IPS-NIHi7 (cell line): Measurements from ENCODE around the gene CDH16.
"Not testable (repeated sequence)": the region's sequence is repeated elsewhere in the genome, so short reads cannot be mapped to it uniquely, and the experiment has no call there.

Experiments
- DNase-seq: peaks from one replicate; pipeline ENCODE4 v3.0.0; 2012; ENCODE audit warnings: mixed read lengths; ENCODE audit errors: extremely low spot score

CDH16 gene

GRCh38 chr16:66918803-66919568, at the start of gene CDH16:
TSS of gene CDH16 (minus strand) at chr16:66918885. CDS start at chr16:66918065, 820 bp downstream.
- DNase-seq: no peak

GRCh38 chr16:66964049-66964448, 45.4 kb upstream of the CDH16 start:
- DNase-seq: no peak

- DNase-seq: no peak
These were observed 43.2 kb upstream of the CDH16 start for GRCh38 chr16:66961914-66962313.

GRCh38 chr16:66961065-66961744, 42.5 kb upstream of the CDH16 start, which contains the start of gene CES3:
TSS of gene CES3 (plus strand) at chr16:66961266. CDS start at chr16:66961308, 42 bp downstream.
- peak; percentile 91 for DNase-seq

GRCh38 chr16:66960270-66960669, 41.6 kb upstream of the CDH16 start:
- DNase-seq: no peak

- no peak for DNase-seq
These were observed 41.0 kb upstream of the CDH16 start for GRCh38 chr16:66959704-66960161.

- no peak for DNase-seq
These were observed 40.4 kb upstream of the CDH16 start for GRCh38 chr16:66958857-66959703.

- DNase-seq: not testable (repeated sequence)
These were observed 37.4 kb upstream of the CDH16 start for GRCh38 chr16:66956154-66956457.

- not testable (repeated sequence) for DNase-seq
These were observed 36.9 kb upstream of the CDH16 start for GRCh38 chr16:66955363-66956153.

- DNase-seq: peak; percentile 88
These were observed 35.5 kb upstream of the CDH16 start for GRCh38 chr16:66954097-66954659.

- DNase-seq: no peak
These were observed 34.9 kb upstream of the CDH16 start for GRCh38 chr16:66953462-66954096.

GRCh38 chr16:66952430-66953110, 33.9 kb upstream of the CDH16 start:
- no peak for DNase-seq

- no peak for DNase-seq
These were observed 32.5 kb upstream of the CDH16 start for GRCh38 chr16:66950971-66951790.

GRCh38 chr16:66950437-66950836, 31.8 kb upstream of the CDH16 start:
- DNase-seq: no peak

- no peak for DNase-seq
These were observed 30.8 kb upstream of the CDH16 start for GRCh38 chr16:66949472-66949871.

GRCh38 chr16:66948837-66949225, 30.1 kb upstream of the CDH16 start:
- DNase-seq: no peak

- no peak for DNase-seq
These were observed 29.6 kb upstream of the CDH16 start for GRCh38 chr16:66948134-66948836.

- DNase-seq: peak; percentile 87
These were observed 28.8 kb upstream of the CDH16 start for GRCh38 chr16:66947302-66948065.
